HS-5 (cell line): ENCODE results near the gene TGFA.
A peak's percentile ranks its signal among the peaks of the same experiment; 100 is the strongest.

Source experiments
- DNase-seq: peaks from one replicate; pipeline ENCODE4 v3.0.0-alpha.2; 2012; ENCODE audit warnings: low read depth

Gene TGFA

GRCh38 chr2:70552501-70553333, 909 bp downstream of the TGFA start:
- DNase-seq, result no peak

DNA sequence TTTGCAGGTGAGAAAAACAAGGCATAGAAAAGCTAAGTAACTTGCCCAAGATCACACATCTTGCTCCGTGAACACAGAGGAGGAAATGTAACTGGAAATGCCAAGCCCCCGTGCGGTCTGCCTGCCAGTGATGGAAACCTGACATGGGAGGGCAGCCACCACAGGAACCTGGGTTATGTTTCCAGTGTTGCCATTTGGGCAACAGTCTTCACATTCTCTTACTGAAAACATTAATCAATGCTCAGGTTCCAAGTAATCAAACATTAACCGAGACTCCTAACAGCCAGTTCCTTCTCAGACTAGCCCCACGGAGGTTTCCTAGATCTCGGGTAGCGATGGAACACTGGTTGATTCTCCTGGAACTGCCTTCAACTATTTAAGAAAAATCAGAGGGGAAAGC, 2.5 kb downstream of the TGFA start:
- DNase-seq, result no peak

DNA sequence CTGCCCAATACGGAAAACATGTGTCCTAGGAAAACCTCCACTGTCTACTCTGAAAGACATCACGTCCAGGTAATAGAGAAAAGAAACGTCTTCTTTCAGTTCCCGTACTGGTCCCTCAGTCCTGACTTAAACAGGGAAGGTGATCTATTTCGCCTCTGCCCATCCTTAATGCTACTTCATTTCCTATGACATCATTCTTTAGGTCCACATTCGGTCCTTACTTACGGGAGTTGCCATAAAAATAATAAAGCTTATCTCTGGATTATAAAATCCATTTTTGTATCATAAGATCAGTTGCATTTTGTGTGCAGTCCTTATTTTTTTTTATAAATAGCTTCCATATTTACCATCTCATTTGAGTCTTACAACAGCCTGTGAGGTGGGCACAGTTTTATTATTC, 3.7 kb downstream of the TGFA start:
- no peak for DNase-seq

GRCh38 chr2:70549064-70549710, 4.4 kb downstream of the TGFA start:
- no peak for DNase-seq

DNA sequence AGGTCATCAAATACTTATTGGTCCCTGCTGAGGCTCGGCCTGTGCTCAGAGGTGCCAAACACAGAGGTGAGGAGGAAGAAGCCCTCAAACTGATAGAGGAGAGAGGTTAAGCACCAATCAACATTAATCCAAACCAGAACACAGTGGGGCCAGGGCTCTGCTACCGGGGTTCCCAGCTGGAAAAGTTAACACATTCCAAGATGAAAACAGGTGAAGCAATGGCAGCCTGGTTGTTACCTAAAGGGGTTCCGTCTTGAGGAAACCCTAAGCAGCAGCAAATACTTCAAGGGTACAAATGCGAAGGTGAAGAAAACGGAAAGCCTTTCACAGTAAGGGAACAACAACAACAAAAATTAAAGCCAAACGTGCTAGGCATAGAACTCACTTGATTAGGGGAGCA, 5.4 kb downstream of the TGFA start:
- no peak for DNase-seq

DNA sequence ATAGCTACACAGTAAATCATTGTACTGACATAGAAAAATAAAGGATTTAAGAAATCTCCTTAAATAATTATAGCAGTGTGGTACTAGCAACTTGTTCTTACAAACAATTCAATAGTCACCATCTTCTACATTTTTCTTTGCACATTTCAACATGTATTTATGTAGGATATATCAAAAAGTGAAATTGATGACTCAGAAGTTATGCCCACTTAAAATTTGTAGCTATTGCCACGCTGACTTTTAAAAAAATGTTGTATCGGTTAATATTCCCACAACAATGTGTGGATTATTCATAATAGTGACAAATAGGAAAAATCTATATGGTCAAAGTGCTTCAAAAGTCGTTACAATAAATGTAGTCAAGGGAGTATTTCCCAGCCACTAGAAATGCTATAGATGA, 6.7 kb downstream of the TGFA start:
- DNase-seq, result no peak

DNA sequence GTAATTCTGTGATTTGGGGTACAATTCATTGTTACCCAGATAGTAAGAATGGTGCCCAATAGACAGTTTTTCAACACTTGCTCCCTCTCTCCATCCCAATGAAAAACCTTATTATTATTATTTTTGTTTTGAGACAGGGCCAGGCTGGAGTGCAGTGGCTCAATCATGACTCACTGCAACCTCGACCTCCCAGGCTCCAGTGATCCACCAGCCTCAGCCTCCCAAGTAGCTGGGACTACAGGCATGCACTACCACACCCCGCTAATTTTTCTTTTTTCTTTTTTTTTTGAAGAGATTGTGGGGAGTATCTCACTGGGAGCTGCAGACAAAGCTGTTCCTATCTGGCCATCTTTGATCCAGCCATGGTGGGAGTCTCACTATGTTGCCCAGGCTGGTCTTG, 7.2 kb downstream of the TGFA start:
- no peak for DNase-seq

GRCh38 chr2:70541481-70542020, 12.1 kb downstream of the TGFA start:
- peak; percentile 65 for DNase-seq

DNA sequence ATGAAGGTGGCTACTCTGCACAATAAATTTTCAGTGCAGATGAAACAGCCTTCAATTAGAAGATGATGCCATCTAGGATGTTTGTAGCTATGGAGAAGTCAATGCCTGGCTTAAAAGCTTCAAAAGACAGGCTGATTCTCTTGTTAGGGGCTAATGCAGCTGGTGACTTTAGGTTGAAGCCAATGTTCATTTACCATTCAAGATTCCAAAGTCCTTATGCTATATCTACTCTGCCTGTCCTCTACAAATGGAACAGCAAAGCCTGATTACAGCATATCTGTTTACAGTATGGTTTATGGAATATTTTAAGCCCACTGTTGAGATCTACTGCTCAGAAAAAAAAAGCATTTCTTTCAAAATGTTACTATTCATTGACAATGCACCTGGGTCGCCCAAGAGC, 15.8 kb downstream of the TGFA start:
- no peak for DNase-seq

DNA sequence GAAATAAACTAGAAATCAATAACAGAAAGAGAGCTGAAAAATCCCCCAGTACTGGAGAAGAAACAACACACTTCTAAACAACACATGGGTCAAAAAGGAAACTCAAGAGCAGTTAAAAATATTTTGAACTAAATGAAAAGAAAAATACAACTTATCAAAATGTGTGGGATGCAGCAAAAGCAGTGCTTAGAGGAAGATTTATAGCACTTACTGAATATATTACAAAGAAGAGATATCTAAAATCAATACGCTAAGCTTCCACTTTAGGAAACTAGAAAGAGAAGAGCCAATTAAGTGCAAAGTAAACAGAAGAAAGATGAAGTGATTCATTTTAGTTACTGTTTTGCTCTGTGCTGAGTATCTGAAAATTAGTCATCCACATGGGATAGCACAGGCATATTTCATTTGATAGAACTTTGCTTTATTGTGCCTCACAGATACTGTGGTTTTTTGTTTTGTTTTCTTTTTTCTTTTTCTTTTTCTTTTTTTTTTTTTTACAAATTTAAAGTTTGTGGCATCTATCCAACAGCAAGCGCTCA, 17.0 kb downstream of the TGFA start:
- no peak for DNase-seq

GRCh38 chr2:70535573-70535972, 18.1 kb downstream of the TGFA start:
- DNase-seq, result no peak

GRCh38 chr2:70534183-70534836, 19.3 kb downstream of the TGFA start:
- DNase-seq, result no peak

- no peak for DNase-seq
Measured at GRCh38 chr2:70532244-70532935, 21.2 kb downstream of the TGFA start.

GRCh38 chr2:70531419-70532086, 22.1 kb downstream of the TGFA start:
- no peak for DNase-seq

DNA sequence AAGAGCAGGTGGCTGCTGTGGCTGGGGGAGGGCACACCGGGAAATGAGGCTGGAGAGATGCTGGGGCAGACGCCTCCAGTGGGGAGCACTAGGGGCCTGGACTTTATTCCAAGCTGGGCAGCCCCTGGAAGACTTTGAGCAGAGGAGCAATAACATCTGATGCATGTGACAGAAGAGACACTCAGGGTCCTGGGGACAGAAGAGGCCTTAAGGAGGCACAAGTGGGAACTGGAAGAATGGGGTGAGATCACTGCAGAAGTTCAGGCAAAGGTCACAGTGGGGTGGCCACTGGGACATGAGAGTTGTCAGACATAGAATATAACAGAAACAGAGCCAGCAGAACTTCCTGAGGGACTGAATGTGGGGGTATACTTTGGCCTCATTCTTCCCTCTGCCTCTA, 24.0 kb downstream of the TGFA start:
- no peak for DNase-seq

- no peak for DNase-seq
Measured at GRCh38 chr2:70528929-70529328, 24.7 kb downstream of the TGFA start.

- no peak for DNase-seq
Measured at GRCh38 chr2:70528276-70528675, 25.4 kb downstream of the TGFA start.

DNA sequence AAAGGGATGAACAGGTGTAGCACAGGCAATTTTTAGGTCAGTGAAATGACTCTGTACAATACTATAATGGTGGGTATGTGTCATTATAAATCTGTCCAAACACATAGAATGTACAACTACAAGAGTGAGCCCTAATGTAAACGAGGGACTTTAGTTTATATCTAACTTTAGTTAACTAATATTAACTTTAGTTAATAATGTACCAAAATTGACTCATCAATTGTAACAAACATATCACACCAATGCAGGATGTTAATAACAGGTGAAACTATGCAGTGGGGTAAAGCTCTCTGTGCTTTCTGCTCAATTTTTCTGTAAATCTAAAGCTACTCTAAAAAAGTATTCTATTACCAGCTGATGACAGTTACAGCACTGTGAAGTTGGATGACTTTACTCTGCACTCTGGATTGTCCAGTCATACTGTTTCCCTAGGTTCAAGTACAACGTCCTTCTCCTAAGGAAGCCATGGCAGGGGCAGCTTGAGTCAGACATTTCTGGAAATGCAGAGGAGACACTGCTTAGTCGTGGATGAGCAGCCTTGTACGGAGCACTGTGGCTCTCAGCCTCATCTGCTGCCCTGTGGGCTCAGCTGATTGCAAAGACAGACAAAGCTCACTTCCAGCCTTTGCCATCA, 26.1 kb downstream of the TGFA start:
- DNase-seq, result no peak

DNA sequence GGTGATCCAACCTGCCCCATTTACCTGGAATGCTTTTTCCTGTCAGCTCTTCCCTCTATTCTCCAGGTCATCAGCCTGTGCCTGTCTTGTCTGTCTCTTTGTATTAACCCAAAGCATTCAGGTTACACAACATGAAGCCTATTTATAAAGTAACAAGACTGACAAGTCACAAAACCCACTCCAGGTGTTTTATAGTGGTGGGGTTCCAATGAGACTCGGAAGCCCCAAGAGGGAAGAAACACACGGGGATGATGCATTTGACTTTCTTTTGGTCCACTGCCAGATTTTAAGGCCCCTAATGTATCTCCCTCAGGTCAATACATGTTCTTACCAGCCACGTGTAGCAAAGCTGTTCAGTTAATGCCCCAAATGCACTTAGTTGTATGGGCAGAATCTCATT, 27.5 kb downstream of the TGFA start:
- DNase-seq, result no peak

DNA sequence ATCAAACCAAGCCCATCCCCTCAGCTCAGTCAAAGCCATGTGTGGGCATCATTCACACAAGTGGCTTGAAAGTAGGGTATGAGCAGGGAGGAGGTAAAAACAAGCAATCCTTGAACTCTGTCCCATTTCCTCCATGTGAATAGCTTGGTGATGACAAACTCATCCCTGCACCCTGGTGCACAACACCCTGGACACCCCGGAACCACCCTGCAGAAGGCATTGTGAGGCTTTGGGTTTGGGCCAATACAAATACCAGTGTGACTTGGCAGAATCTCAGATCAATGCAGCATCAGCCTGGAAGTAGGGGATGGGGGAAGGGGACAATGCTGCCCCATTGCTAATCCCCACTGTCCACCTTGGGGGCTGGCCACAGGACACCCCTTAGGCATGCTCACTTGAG, 28.6 kb downstream of the TGFA start:
- DNase-seq, result no peak
